GM12878 (cell line): ENCODE results near the gene WNT3A. TPM values are rescaled to one million over a fixed set of nuclear protein-coding genes. Genes with fewer than 3 reads are reported as not detected.

Source experiments
- ATAC-seq: fragments of 200-7000 bp; cut with Tn5 transposase; 3 replicates; pipeline ENCODE4 v1.9.1; 2020; ENCODE audit warnings: mild to moderate bottlenecking, moderate library complexity
- BruUV-seq: library from RNA; stranded (reverse); fragments of 400-500 nt; replicated peaks from 2 replicates; lab custom pipeline; 2021; lab: Mats Ljungman, UMichigan
- CTCF ChIA-PET: fragments of 300-600 bp; sonication (Branson Sonifier 250); formaldehyde crosslinking; extraction: SDS; loops from one replicate; lab custom pipeline; 2021; ENCODE audit warnings: inconsistent platforms; lab: Yijun Ruan, JAX
- POLR2A ChIA-PET: fragments of 350-600 bp; formaldehyde crosslinking; extraction: SDS; loops from one replicate; lab custom pipeline; 2021; ENCODE audit warnings: inconsistent platforms; lab: Charles Lee
- RAD21 ChIA-PET: fragments of 300-600 bp; sonication (Branson Sonifier 250); formaldehyde crosslinking; loops from one replicate; lab custom pipeline; 2023; ENCODE audit warnings: antibody characterized with exemption; ENCODE audit not compliant: unreplicated experiment; lab: Charles Lee
- SMC1A ChIA-PET: fragments of 300-600 bp; sonication (Branson Sonifier 250); formaldehyde crosslinking; loops from one replicate; lab custom pipeline; 2023; ENCODE audit not compliant: unreplicated experiment, uncharacterized antibody; lab: Charles Lee
- DNase-seq: peaks from one replicate; pipeline ENCODE4 v3.0.0-alpha.2; 2011; ENCODE audit warnings: low read depth, low spot score
- FAIRE-seq: peaks from 3 replicates; lab custom pipeline; 2011; peaks lifted over from hg19 to GRCh38; lab: Jason Lieb, UNC
- H2AFZ ChIP-seq: 2 replicates; pipeline ENCODE4 v1.6.0; 2011; ENCODE audit warnings: low read depth, low read length, control low read depth; ENCODE audit not compliant: control insufficient read depth
- H3K27ac ChIP-seq: 2 replicates; pipeline ENCODE4 v1.5.1; 2011; ENCODE audit warnings: control low read depth; ENCODE audit not compliant: control insufficient read depth, insufficient read depth
- H3K27me3 ChIP-seq, 2 experiments: replicated peaks in 1 of 2; 2 replicates each; pipeline versions ENCODE4 v1.6.0 to v1.6.1; 2011; ENCODE audit warnings: low read length in 1 of 2; ENCODE audit not compliant: control insufficient read depth in 2 of 2, insufficient read depth in 2 of 2
- H3K36me3 ChIP-seq, 2 experiments: 2 replicates each; pipeline ENCODE4 v1.5.1; 2011; ENCODE audit warnings: low read length in 1 of 2; ENCODE audit not compliant: control insufficient read depth in 2 of 2, insufficient read depth in 2 of 2
- H3K4me1 ChIP-seq: 2 replicates; pipeline ENCODE4 v1.6.1; 2011; ENCODE audit warnings: mild to moderate bottlenecking, low read length, moderate library complexity, mixed read lengths; ENCODE audit not compliant: control insufficient read depth, insufficient read depth
- H3K4me2 ChIP-seq: 2 replicates; pipeline ENCODE4 v1.6.0; 2011; ENCODE audit warnings: control low read depth; ENCODE audit not compliant: control insufficient read depth, insufficient read depth
- H3K4me3 ChIP-seq: fragments of 200-600 bp; sonication (generic); 2 replicates; pipeline ENCODE4 v1.5.1; 2016
- H3K79me2 ChIP-seq: 2 replicates; pipeline ENCODE4 v1.6.0; 2011; ENCODE audit warnings: low read length; ENCODE audit not compliant: control insufficient read depth, insufficient read depth
- H3K9ac ChIP-seq: 2 replicates; pipeline ENCODE4 v1.8.0; 2011; ENCODE audit warnings: low read length, control low read depth, mixed read lengths; ENCODE audit not compliant: control insufficient read depth, insufficient read depth
- H3K9me3 ChIP-seq: replicated peaks from 3 replicates; pipeline ENCODE4 v1.5.1; 2011; ENCODE audit warnings: mild to moderate bottlenecking, low read length; ENCODE audit not compliant: control insufficient read depth, insufficient read depth
- H4K20me1 ChIP-seq: 2 replicates; pipeline ENCODE4 v1.6.0; 2011; ENCODE audit not compliant: control insufficient read depth, insufficient read depth
- CTCF ChIP-seq, 3 experiments: IDR thresholded peaks in 2 of 3; conservative IDR thresholded peaks in 1 of 3; 2 replicates each; pipeline ENCODE4 v1.5.1; 2011; ENCODE audit warnings: low read depth in 3 of 3, low read length in 3 of 3, mild to moderate bottlenecking in 3 of 3, control low read depth in 2 of 3, moderate library complexity in 2 of 3, inconsistent platforms in 1 of 3, mixed read lengths in 1 of 3; ENCODE audit not compliant: control insufficient read depth in 2 of 3, insufficient read depth in 1 of 3; ENCODE audit errors: extremely low read depth in 1 of 3
- ESRRA ChIP-seq: IDR thresholded peaks from 2 replicates; pipeline ENCODE4 v1.6.1; 2012; ENCODE audit warnings: mild to moderate bottlenecking, low read length, improper control_type of control experiment
- IKZF1 ChIP-seq: fragments of 450-650 bp; conservative IDR thresholded peaks from 2 replicates; pipeline ENCODE4 v1.6.1; 2017; ENCODE audit warnings: antibody characterized with exemption, mild to moderate bottlenecking
- IRF3 ChIP-seq: fragments of 450-650 bp; IDR thresholded peaks from 2 replicates; pipeline ENCODE4 v1.6.1; 2014; ENCODE audit warnings: mild to moderate bottlenecking
- NBN ChIP-seq: fragments of 450-650 bp; IDR thresholded peaks from 2 replicates; pipeline ENCODE4 v1.6.1; 2016
- NKRF ChIP-seq: fragments of 450-650 bp; conservative IDR thresholded peaks from 2 replicates; pipeline ENCODE4 v1.6.1; 2017; ENCODE audit warnings: mild to moderate bottlenecking, moderate library complexity
- PAX8 ChIP-seq: fragments of 450-650 bp; IDR thresholded peaks from 2 replicates; pipeline ENCODE4 v1.6.1; 2017; ENCODE audit warnings: mild to moderate bottlenecking, moderate library complexity
- WRNIP1 ChIP-seq: IDR thresholded peaks from 2 replicates; pipeline ENCODE4 v1.6.1; 2011; ENCODE audit warnings: low read depth, low read length, improper control_type of control experiment, borderline replicate concordance
- ZBTB11 ChIP-seq: fragments of 450-650 bp; formaldehyde crosslinking; IDR thresholded peaks from 2 replicates; pipeline ENCODE4 v1.5.0; 2022; ENCODE audit warnings: mild to moderate bottlenecking, missing genetic modification characterization
- ZBTB40 ChIP-seq: fragments of 450-650 bp; IDR thresholded peaks from 2 replicates; pipeline ENCODE4 v1.6.1; 2016; ENCODE audit warnings: mild to moderate bottlenecking, moderate library complexity, borderline replicate concordance
- ZSCAN29 ChIP-seq: fragments of 450-650 bp; IDR thresholded peaks from 2 replicates; pipeline ENCODE4 v1.6.1; 2017; ENCODE audit warnings: mild to moderate bottlenecking, moderate library complexity
- WGBS: methylation state at CpG from one replicate; pipeline ENCODE4 v1.1.6; 2016; ENCODE audit warnings: low lambda C conversion rate; ENCODE audit not compliant: insufficient replicate concordance, insufficient coverage; ENCODE audit errors: missing lambda C conversion rate; 5-methylcytosine and 5-hydroxymethylcytosine counted together
- in situ Hi-C: fragments of 300-500 bp; cut with MboI; formaldehyde crosslinking; loops from 9 replicates; pipeline ENCODE4 v1.14.3; 2018; ENCODE audit warnings: mixed read lengths
- intact Hi-C: fragments of 100-400 bp; cut with micrococcal nuclease; formaldehyde crosslinking; loops from one replicate; pipeline ENCODE4 v1.14.2; 2022; ENCODE audit not compliant: unreplicated experiment
- polyA plus RNA-seq, 11 experiments: library from polyadenylated mRNA; depleted of rRNA in 4 of 11; unstranded in 6 of 11; stranded (reverse) in 5 of 11; fragments of >200 nt; fragmentation: Nextera tagmentation in 4 of 11; fragmentation: Illumina TruSeq in 1 of 11; extraction: Ambion mirVana in 4 of 11; extraction: Trizol in 1 of 11; gene quantifications; 1 replicate in 1 of 11; 2 replicates in 10 of 11; pipeline versions ENCODE4 v1.2.1 to v1.2.3, GENCODE V29; 2011 to 2016; ENCODE audit warnings: inconsistent platforms in 2 of 11, missing spikeins in 2 of 11, low read depth in 1 of 11
- total RNA-seq, 4 experiments: library from RNA; depleted of rRNA in 3 of 4; stranded (reverse); fragments of >200 nt in 3 of 4; fragmentation: Illumina TruSeq in 1 of 4; extraction: Trizol in 1 of 4; gene quantifications; 2 replicates each; pipeline versions ENCODE4 v1.2.1 to v1.2.3, GENCODE V29; 2013 to 2021

Gene WNT3A
- total and polyA plus RNA-seq, 10 of the 15 experiments (the other 5 are each of a cell fraction or from before 2014, with no cell fraction given), result 0.16 TPM; not detected in 9

GRCh38 chr1:228094432-228095016 lies 87.7 kb downstream of the WNT3A start:
- RAD21 ChIA-PET, result no interaction called here
- CTCF ChIA-PET, result no interaction called here
- 92% methylated on average over 13 of the region's 13 CpGs for WGBS
- POLR2A ChIA-PET, result interaction anchor here (0.5 kb wide), 1 partner anchor 627 kb away, joined by 10 read pairs; no protein-coding TSS in a partner anchor
- SMC1A ChIA-PET, result no interaction called here
- Histone ChIP-seq H3K4me1 (peaks cover 14% of the 10 kb centered on the region), H4K20me1 (peaks cover 58% of the 10 kb centered on the region), H3K4me3 (no peak overlapping the region), H3K27me3 (no peaks in the 10 kb centered on the region), H2AFZ (no peak overlapping the region), H3K27ac (no peak overlapping the region), H3K9me3 (peaks cover 26% of the 10 kb centered on the region; the same call in 2 of the 3 replicates), H3K79me2 (peaks cover 78% of the 10 kb centered on the region), H3K9ac (no peak overlapping the region), H3K36me3 (peaks cover 25 to 45% of the 10 kb centered on the region in 2 experiments; a peak in 3 of 4 replicates), H3K4me2 (no peak overlapping the region)
- in situ Hi-C loops (no loop called here), intact Hi-C loops (no loop called here)
- no peak for ATAC-seq
- no peak for DNase-seq
- BruUV-seq, result no TSS peak
- FAIRE-seq, result no peak
- TF ChIP-seq ESRRA (no peak), IRF3 (no peak), WRNIP1 (no peak), NBN (no peak), ZBTB11 (CRISPR knock-in tag) (no peak), NKRF (no peak), ZBTB40 (no peak), IKZF1 (no peak), PAX8 (no peak), ZSCAN29 (no peak), CTCF (IDR thresholded peaks at IDR 0.05 in 2 of 3, conservative IDR thresholded peaks at IDR 0.05 in 1 of 3; ENCODE audit: control insufficient read depth in 2 of 3, extremely low read depth in 1 of 3, insufficient read depth in 1 of 3, low read depth in 3 of 3, low read length in 3 of 3) (no peak)
